ENCODE measurements around the gene ATL2. TPM values are rescaled to one million over a fixed set of nuclear protein-coding genes. Genes with fewer than 3 reads are reported as not detected.
"Not testable (repeated sequence)": the region's sequence is repeated elsewhere in the genome, so short reads cannot be mapped to it uniquely, and the experiment has no call there.

Gene ATL2
- polyA plus RNA-seq, 4 donors, result 58.8 to 72.3 (median 69.8) TPM

DNA sequence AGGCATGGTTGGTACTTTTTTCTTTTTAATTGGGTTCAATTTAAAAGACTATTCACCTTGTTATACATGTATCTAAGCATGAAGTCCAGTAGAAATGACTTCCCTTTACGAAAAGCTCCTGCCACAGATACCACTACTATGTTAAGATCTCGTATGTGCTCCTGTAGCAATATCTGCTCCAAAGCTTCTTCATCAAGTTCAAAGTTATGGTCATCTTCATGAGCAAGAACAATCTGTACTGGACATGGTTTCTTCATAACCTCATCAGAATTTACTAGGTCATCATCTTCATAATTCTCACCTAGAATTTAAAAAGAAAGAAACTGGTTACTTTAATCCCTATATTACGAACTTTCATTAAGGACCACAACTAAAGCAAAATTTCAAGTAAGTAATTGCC lies 33.9 kb downstream of the ATL2 start:
- DNase-seq (ENCODE audit: low read depth in 4 of 4, low spot score in 3 of 4), result no peak

DNA sequence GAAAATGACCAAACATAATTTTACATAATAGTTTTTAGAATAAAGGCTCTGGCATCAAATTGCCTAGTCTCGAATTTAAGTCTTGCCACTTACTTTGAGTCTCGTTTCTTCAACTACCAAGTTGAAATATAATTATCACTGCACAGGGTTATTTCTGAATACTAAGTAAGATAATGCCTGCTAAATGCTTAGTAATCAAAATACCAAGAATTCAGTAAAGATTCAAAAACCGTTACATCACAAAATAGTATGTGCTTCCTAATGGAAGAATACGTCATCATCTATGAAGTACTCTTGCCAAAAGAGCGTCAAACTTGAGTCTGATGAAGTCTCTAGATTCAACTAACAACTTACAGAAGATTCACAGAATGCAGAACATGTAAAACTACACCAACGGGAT lies 40.5 kb downstream of the ATL2 start:
- DNase-seq (ENCODE audit: low read depth in 4 of 4, low spot score in 3 of 4), result no peak

DNA sequence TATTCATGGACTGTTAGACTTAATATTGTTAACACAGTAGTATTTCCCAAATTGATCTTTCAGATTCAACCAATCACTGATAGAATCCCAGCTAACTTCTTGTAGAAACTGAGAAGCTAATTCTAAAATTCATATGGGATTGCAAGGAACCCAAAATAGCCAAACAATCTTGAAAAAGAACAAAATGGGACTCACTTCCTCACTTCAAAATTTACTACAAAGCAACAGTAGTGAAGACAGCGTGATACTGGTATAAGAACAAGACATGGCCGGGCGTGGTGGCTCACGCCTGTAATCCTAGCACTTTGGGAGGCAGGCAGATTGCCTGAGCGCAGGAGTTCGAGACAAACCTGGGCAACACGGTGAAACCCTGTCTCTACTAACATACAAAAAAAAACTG lies 46.3 kb downstream of the ATL2 start:
- DNase-seq (ENCODE audit: low read depth in 4 of 4, low spot score in 3 of 4), result no peak

DNA sequence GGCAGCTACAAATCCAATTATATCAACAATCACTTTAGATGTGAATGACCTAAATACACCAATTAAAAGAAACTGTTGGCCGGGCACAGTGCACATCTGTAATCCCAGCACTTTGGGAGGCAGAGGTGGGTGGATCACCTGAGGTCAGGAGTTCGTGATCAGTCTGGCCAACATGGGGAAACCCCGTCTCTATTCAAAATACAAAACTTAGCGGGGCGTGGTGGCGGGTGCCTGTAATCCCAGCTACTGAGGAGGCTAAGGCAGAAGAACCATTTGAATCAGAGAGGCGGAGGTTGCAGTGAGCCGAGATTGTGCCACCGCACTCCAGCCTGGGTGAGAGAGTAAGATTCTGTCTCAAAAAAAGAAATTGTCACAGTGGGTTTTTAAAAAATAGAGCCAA lies 49.5 kb downstream of the ATL2 start:
- no peak for DNase-seq (ENCODE audit: low read depth in 4 of 4, low spot score in 3 of 4)

DNA sequence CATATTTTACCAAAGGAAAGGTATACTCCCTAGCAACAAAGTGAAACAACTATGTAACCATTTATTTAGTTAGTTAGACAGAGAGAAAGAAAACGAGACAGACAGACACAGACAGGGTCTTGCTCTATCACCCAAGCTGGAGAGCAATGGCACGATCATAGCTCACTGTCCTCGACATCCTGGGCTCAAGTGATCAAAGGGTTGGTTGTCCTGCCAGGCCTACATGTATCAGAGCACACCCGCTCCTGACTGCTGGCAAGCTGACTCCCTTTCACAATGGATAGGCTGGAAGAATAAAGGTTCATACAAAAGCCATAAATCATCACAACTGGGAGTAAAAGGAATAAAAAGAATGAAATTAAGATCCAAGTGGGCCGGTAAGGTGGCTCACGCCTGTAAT lies 53.5 kb downstream of the ATL2 start:
- DNase-seq (ENCODE audit: low read depth in 4 of 4, low spot score in 3 of 4), result no peak

GRCh38 chr2:38322224-38322914 lies 54.7 kb downstream of the ATL2 start:
- DNase-seq (ENCODE audit: low read depth in 4 of 4, low spot score in 3 of 4), result no peak

DNA sequence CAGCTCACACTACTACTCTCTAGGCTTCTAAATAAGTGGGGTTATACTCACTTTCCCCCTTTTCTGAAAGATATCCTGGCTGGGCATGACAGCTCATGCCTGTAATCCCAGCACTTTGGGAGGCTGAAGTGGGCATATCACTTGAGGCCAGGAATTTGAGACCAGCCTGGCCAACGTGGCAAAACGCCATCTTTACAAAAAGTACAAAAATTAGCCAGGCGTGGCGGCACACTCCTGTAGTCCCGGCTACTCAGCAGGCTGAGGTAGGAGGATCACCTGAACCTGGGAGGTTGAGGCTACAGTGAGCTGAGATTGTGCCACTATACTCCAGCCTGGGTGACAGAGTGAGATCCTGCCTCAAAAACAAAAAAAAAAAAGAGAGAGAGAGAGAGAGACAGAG lies 57.8 kb downstream of the ATL2 start:
- not testable (repeated sequence) for DNase-seq (ENCODE audit: low read depth in 4 of 4, low spot score in 3 of 4)

GRCh38 chr2:38317725-38318124 lies 59.3 kb downstream of the ATL2 start:
- DNase-seq (ENCODE audit: low read depth in 4 of 4, low spot score in 3 of 4), result no peak

GRCh38 chr2:38315707-38316333 lies 61.3 kb downstream of the ATL2 start:
- DNase-seq (ENCODE audit: low read depth in 4 of 4, low spot score in 3 of 4), result peak; percentile 20 to 44 (median 30)

- no peak for DNase-seq (ENCODE audit: low read depth in 4 of 4, low spot score in 3 of 4)
Observed at GRCh38 chr2:38308821-38309220, 68.3 kb downstream of the ATL2 start.

GRCh38 chr2:38301969-38302702 lies 74.9 kb downstream of the ATL2 start:
- DNase-seq (ENCODE audit: low read depth in 4 of 4, low spot score in 3 of 4), result no peak

DNA sequence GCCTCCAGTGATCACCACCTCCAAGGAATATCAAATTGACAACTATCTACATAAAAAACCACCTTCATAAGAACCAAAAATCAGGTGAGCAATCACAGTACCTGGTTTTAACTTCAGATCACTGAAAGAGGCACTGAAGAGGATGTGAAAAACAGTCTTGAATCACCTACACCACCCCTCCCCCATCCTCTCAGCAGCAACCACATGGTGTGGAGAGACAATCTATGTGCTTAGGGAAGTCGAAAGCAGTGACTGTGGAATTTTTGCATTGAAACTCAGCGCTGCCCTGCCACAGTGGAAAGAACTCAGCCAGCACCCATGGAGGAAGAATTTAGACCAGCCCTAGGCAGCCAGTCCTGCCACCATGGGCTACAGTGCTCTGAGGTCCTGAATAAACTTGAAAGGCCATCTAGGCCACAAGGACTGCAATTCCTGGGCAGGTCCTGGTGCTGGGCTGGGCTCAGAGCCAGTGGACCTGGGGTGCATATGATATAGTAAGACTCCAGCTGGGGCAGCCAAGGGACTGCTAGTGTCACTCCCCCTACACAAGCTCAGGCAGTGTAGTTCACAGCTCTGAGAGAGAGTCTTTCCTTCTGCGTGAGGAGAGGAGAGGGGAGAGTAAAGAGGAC lies 75.6 kb downstream of the ATL2 start:
- no peak for DNase-seq (ENCODE audit: low read depth in 4 of 4, low spot score in 3 of 4)

GRCh38 chr2:38298539-38298938 lies 78.5 kb downstream of the ATL2 start:
- no peak for DNase-seq (ENCODE audit: low read depth in 4 of 4, low spot score in 3 of 4)

- DNase-seq (ENCODE audit: low read depth in 4 of 4, low spot score in 3 of 4), result no peak
Observed at GRCh38 chr2:38296197-38296780, 80.8 kb downstream of the ATL2 start.

DNA sequence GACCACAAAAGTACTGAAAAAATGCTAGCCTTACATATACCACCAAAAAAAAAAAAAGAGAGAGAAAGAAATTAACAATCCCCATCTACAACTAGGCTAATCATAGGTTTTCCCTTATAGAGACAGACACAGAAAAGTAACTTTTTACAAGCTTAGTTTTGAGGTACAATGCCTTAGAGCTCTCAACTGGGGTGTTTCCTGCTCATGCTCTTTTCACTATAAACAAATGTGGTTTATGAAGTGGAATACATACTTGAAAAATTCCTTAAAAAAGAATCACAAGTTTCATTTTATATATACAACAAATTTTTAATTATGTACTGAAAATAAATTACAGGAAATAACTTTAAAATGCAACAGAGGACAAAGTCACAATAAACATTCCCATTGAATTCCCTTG lies 82.5 kb downstream of the ATL2 start:
- no peak for DNase-seq (ENCODE audit: low read depth in 4 of 4, low spot score in 3 of 4)

DNA sequence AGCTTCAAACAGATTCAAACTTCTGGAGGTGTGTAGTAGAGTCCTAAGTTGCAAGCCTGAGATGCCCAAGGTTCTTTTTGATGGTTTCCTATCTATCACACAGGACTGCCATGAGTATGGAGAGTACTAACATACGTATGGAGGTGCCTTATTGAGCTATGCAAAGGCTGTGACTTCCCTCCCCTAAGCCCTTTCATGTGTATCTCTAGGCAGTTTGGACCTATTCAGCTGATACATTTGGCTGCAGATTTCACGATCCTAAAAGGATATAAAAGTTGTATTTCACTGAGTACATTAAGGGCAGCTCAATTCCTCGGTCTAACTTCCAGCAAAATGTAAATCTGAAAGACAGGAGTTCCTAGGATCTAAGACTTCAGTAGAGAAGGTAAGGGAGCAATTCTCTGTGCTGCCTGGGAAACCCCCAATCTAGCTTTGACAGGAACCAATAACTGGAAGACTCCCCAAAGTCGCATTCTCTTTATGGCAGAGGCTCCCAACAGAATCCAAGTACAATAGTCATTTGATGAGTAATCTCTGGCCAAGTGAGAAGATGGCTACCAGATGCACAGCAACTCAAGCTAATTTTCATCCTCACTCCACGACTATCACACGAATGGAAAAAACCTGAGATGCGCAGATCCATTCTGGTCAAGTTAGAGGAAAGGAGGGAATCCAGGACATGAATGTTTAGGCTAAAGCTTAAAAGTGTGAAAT lies 83.8 kb downstream of the ATL2 start:
- no peak for DNase-seq (ENCODE audit: low read depth in 4 of 4, low spot score in 3 of 4)

GRCh38 chr2:38290332-38290731 lies 86.7 kb downstream of the ATL2 start:
- no peak for DNase-seq (ENCODE audit: low read depth in 4 of 4, low spot score in 3 of 4)

- no peak for DNase-seq (ENCODE audit: low read depth in 4 of 4, low spot score in 3 of 4)
Observed at GRCh38 chr2:38284971-38285370, 92.1 kb downstream of the ATL2 start.

GRCh38 chr2:38281095-38281742 lies 95.9 kb downstream of the ATL2 start:
- no peak for DNase-seq (ENCODE audit: low read depth in 4 of 4, low spot score in 3 of 4)

DNA sequence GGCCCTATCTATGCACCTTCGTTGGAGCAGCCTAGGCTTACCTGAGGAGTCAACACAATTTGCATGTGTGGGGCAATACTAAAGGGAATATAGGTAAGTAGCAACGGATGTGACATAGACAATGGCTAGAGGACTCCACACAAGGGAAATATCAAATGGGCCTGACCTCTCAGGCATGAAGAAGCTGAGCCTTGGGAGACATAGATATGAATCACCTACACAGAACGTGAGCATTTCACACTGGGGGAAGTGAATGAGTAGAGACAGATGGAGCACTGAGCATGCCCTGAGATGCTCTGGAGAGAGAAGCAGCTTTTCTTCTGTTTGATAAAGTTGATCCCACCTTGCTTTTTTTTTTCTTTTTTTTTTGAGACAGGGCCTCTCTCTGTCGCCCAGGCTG lies 97.9 kb downstream of the ATL2 start:
- no peak for DNase-seq (ENCODE audit: low read depth in 4 of 4, low spot score in 3 of 4)

Data from right renal pelvis (tissue), 4 donors.